Measurements from ENCODE around the gene SULT1E1. TPM values are rescaled to one million over a fixed set of nuclear protein-coding genes. Genes with fewer than 3 reads are reported as not detected.

SULT1E1 gene
- total and polyA plus RNA-seq, 2 donors (not counting 1 experiment from before 2014, with no cell fraction given): not detected

GRCh38 chr4:69878250-69878649 lies 18.3 kb upstream of the SULT1E1 start:
- Histone ChIP-seq H3K79me2 (ENCODE audit: control insufficient read depth, insufficient read depth, low read length) (no peaks in the 10 kb centered on the region), H4K20me1 (ENCODE audit: control insufficient read depth, extremely low read depth, insufficient read depth, low read length) (no peaks in the 10 kb centered on the region), H3K9me3 (ENCODE audit: control insufficient read depth, insufficient read depth, low read depth, low read length) (no peaks in the 10 kb centered on the region), H3K9ac (ENCODE audit: insufficient read depth, low read length) (no peak overlapping the region), H3K4me2 (ENCODE audit: extremely low read depth, insufficient read depth, low read length) (no peak overlapping the region), H3K27me3 (ENCODE audit: control insufficient read depth, insufficient read depth, low read length) (no peaks in the 10 kb centered on the region), H3K4me1 (ENCODE audit: control insufficient read depth, extremely low read depth, insufficient read depth, low read length) (no peaks in the 10 kb centered on the region), H3K4me3 (replicated peaks in 1 of 4; ENCODE audit: control extremely low read depth in 1 of 4, insufficient read depth in 1 of 4, low read depth in 3 of 4, low read length in 4 of 4) (no peak overlapping the region), H2AFZ (ENCODE audit: low read length) (no peak overlapping the region), H3K27ac (ENCODE audit: insufficient read depth, low read length) (no peak overlapping the region), H3K36me3 (ENCODE audit: control insufficient read depth, insufficient read depth, low read length) (no peaks in the 10 kb centered on the region)
- DNase-seq (ENCODE audit: low read depth in 2 of 2): no peak
- TF ChIP-seq CTCF (conservative IDR thresholded peaks at IDR 0.05 in 1 of 2, IDR thresholded peaks at IDR 0.05 in 1 of 2; ENCODE audit: low read depth in 1 of 2, low read length in 2 of 2) (no peak), EZH2 (IDR thresholded peaks at IDR 0.05; ENCODE audit: low read length, missing control alignments) (no peak)

- no peak overlapping the region for H3K4me3 ChIP-seq (replicated peaks in 1 of 4; ENCODE audit: control extremely low read depth in 1 of 4, insufficient read depth in 1 of 4, low read depth in 3 of 4, low read length in 4 of 4)
- H3K27me3 ChIP-seq (ENCODE audit: control insufficient read depth, insufficient read depth, low read length): no peaks in the 10 kb centered on the region
- H3K4me1 ChIP-seq (ENCODE audit: control insufficient read depth, extremely low read depth, insufficient read depth, low read length): no peaks in the 10 kb centered on the region
- no peaks in the 10 kb centered on the region for H3K79me2 ChIP-seq (ENCODE audit: control insufficient read depth, insufficient read depth, low read length)
- H2AFZ ChIP-seq (ENCODE audit: low read length): no peak overlapping the region
- TF ChIP-seq EZH2 (IDR thresholded peaks at IDR 0.05; ENCODE audit: low read length, missing control alignments): no peak
- TF ChIP-seq CTCF (conservative IDR thresholded peaks at IDR 0.05 in 1 of 2, IDR thresholded peaks at IDR 0.05 in 1 of 2; ENCODE audit: low read depth in 1 of 2, low read length in 2 of 2): no peak
- no peak overlapping the region for H3K27ac ChIP-seq (ENCODE audit: insufficient read depth, low read length)
- H3K4me2 ChIP-seq (ENCODE audit: extremely low read depth, insufficient read depth, low read length): no peak overlapping the region
- H3K36me3 ChIP-seq (ENCODE audit: control insufficient read depth, insufficient read depth, low read length): no peaks in the 10 kb centered on the region
- no peak overlapping the region for H3K9ac ChIP-seq (ENCODE audit: insufficient read depth, low read length)
- DNase-seq (ENCODE audit: low read depth in 2 of 2): no peak
- no peaks in the 10 kb centered on the region for H4K20me1 ChIP-seq (ENCODE audit: control insufficient read depth, extremely low read depth, insufficient read depth, low read length)
- H3K9me3 ChIP-seq (ENCODE audit: control insufficient read depth, insufficient read depth, low read depth, low read length): no peaks in the 10 kb centered on the region
These were observed 17.5 kb upstream of the SULT1E1 start for GRCh38 chr4:69877453-69877852.

- no peak for DNase-seq (ENCODE audit: low read depth in 2 of 2)
- Histone ChIP-seq H3K27me3 (ENCODE audit: control insufficient read depth, insufficient read depth, low read length) (no peaks in the 10 kb centered on the region), H3K9me3 (ENCODE audit: control insufficient read depth, insufficient read depth, low read depth, low read length) (no peaks in the 10 kb centered on the region), H3K79me2 (ENCODE audit: control insufficient read depth, insufficient read depth, low read length) (no peaks in the 10 kb centered on the region), H3K9ac (ENCODE audit: insufficient read depth, low read length) (no peak overlapping the region), H3K4me2 (ENCODE audit: extremely low read depth, insufficient read depth, low read length) (no peak overlapping the region), H3K4me3 (replicated peaks in 1 of 4; ENCODE audit: control extremely low read depth in 1 of 4, insufficient read depth in 1 of 4, low read depth in 3 of 4, low read length in 4 of 4) (no peak overlapping the region), H2AFZ (ENCODE audit: low read length) (no peak overlapping the region), H4K20me1 (ENCODE audit: control insufficient read depth, extremely low read depth, insufficient read depth, low read length) (no peaks in the 10 kb centered on the region), H3K36me3 (ENCODE audit: control insufficient read depth, insufficient read depth, low read length) (no peaks in the 10 kb centered on the region), H3K27ac (ENCODE audit: insufficient read depth, low read length) (no peak overlapping the region), H3K4me1 (ENCODE audit: control insufficient read depth, extremely low read depth, insufficient read depth, low read length) (no peaks in the 10 kb centered on the region)
- TF ChIP-seq CTCF (conservative IDR thresholded peaks at IDR 0.05 in 1 of 2, IDR thresholded peaks at IDR 0.05 in 1 of 2; ENCODE audit: low read depth in 1 of 2, low read length in 2 of 2) (no peak), EZH2 (IDR thresholded peaks at IDR 0.05; ENCODE audit: low read length, missing control alignments) (no peak)
These were observed 16.1 kb upstream of the SULT1E1 start for GRCh38 chr4:69876071-69876470.
